H1 (cell line): ENCODE measurements around the gene RNASEH2A. TPM values are rescaled to one million over a fixed set of nuclear protein-coding genes. Genes with fewer than 3 reads are reported as not detected.

ENCODE experiments used
- SP4 ChIP-seq: IDR thresholded peaks from 2 replicates; pipeline ENCODE4 v1.6.1; 2012; ENCODE audit warnings: low read length, inconsistent platforms
- polyA plus RNA-seq, 7 experiments: library from polyadenylated mRNA; depleted of rRNA in 3 of 7; stranded (reverse) in 5 of 7; unstranded in 2 of 7; fragments of >200 nt in 5 of 7; fragments of 200-250 nt in 2 of 7; gene quantifications; 1 replicate in 5 of 7; 2 replicates in 1 of 7; 4 replicates in 1 of 7; pipeline versions ENCODE4 v1.2.1 to v1.2.3, GENCODE V29; 2011 to 2013; ENCODE audit warnings: missing spikeins in 2 of 7, mixed read lengths in 2 of 7
- total RNA-seq: library from RNA; stranded (reverse); fragmentation: NEBNext Ultra II Directional; extraction: Animal tissue kit (Norgen Biotek cat#: 25700); gene quantifications from 2 replicates; pipeline ENCODE4 v1.2.1, GENCODE V29; 2021

RNASEH2A gene
- total and polyA plus RNA-seq, 2 of the 8 experiments (the other 6 are each of a cell fraction or from before 2014, with no cell fraction given): 67.5 to 120 TPM

DNA sequence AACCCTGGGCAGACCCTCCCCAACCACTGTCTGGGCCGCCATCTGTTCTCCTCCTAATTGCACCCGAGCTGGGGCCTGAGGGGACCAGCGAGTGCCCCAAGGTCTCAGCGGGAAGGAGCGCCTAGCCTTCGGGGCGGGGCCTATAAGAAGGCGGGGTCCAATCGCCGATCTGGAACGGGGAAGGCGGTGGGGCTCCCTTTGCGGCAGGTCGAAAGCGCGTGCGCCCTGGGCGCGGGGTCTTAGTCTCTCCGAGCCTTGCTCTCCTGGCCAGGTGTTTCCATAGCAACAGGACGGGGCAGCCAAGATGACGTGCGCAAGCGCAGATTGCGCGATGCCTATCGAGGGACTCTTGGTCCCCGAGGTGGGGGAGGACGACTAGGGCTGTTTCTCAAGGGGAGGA lies 34.7 kb downstream of the RNASEH2A start (continued):
- TF ChIP-seq SP4: peak; percentile 23; the same call in 1 of the 2 replicates
- TF ChIP-seq, all 59 proteins: peak for 9
